Psoas muscle (tissue), 8 donors: Measurements from ENCODE around the gene ADAMTS12. TPM values are rescaled to one million over a fixed set of nuclear protein-coding genes. Genes with fewer than 3 reads are reported as not detected.

Experiments used
- ATAC-seq, 4 donors: fragments of 200-7000 bp; cut with Tn5 transposase; one replicate each; pipeline ENCODE4 v1.9.1; 2020; ENCODE audit warnings: moderate library complexity in 3 of 4, mild to moderate bottlenecking in 2 of 4
- DNase-seq, 2 donors: peaks; one replicate each; pipeline ENCODE4 v3.0.0-alpha.2; 2020
- H3K27ac ChIP-seq: fragments of 200-600 bp; one replicate; pipeline ENCODE4 v1.8.0; 2022
- H3K27me3 ChIP-seq, 3 donors: fragments of 200-600 bp in 1 of 3; one replicate each; pipeline versions ENCODE4 v1.6.1 to v1.8.0; 2013 to 2022; ENCODE audit warnings: low read length in 2 of 3, mild to moderate bottlenecking in 2 of 3, moderate library complexity in 1 of 3; ENCODE audit not compliant: insufficient read depth in 3 of 3
- H3K36me3 ChIP-seq, 2 donors: fragments of 200-600 bp in 1 of 2; one replicate each; pipeline versions ENCODE4 v1.6.1 to v1.8.0; 2013 to 2022; ENCODE audit warnings: low read depth in 1 of 2, mild to moderate bottlenecking in 1 of 2, moderate library complexity in 1 of 2; ENCODE audit not compliant: insufficient read depth in 1 of 2
- H3K4me1 ChIP-seq: fragments of 200-600 bp; one replicate; pipeline ENCODE4 v1.8.0; 2022
- H3K4me3 ChIP-seq: fragments of 200-600 bp; one replicate; pipeline ENCODE4 v1.8.0; 2022; ENCODE audit warnings: mild to moderate bottlenecking
- H3K9me3 ChIP-seq: fragments of 200-600 bp; one replicate; pipeline ENCODE4 v1.8.0; 2022
- CTCF ChIP-seq: fragments of 200-600 bp; IDR thresholded peaks from one replicate; pipeline ENCODE4 v1.8.0; 2022; ENCODE audit warnings: antibody characterized with exemption
- WGBS, 3 donors: extraction: QIAGEN DNeasy Blood & Tissue Kit; methylation state at CpG; one replicate each; pipeline versions ENCODE4 v1.1.6 to v1.1.7; 2013; 5-methylcytosine and 5-hydroxymethylcytosine counted together
- intact Hi-C, 2 donors: fragments of 100-400 bp; cut with DNase I; formaldehyde crosslinking; loops; one replicate each; pipeline versions ENCODE4 v1.11.0 to v1.14.2; 2022
- polyA plus RNA-seq, 3 donors: library from polyadenylated mRNA; stranded (reverse); fragments of 200-250 nt; gene quantifications; one replicate each; pipeline ENCODE4 v1.2.3, GENCODE V29; 2013
- total RNA-seq, 4 donors: library from RNA; stranded (reverse); fragmentation: NEBNext Ultra II Directional in 2 of 4; extraction: Animal tissue kit (Norgen Biotek cat#: 25700) in 2 of 4; gene quantifications; one replicate each; pipeline versions ENCODE4 v1.2.1 to v1.2.4, GENCODE V29; 2021 to 2023
- donor health status: healthy with polysubstance abuse.
- donor health status: DM: no; HTN: no; CAD: no; lungs with moderate emphysema.
- donor health status: Bipolar disorder and iron deficiency.
- donor health status: healthy.
- donor health status: DM: yes; HTN: yes; CAD: no.
- donor health status: DM: no; HTN: no; CAD: no.
- donor health status: DM: no; HTN: no; CAD: no.
- donor health status: DM: yes; HTN: yes; CAD: no.

Gene ADAMTS12
- total and polyA plus RNA-seq, 7 donors = 0.19 to 1.2 (median 0.88) TPM

- DNase-seq = no peak
- intact Hi-C loops = no loop called here
- no peaks in the 10 kb centered on the region for H3K4me1 ChIP-seq
- peaks cover 0 to 2% (median 0%) of the 10 kb centered on the region in 3 donors for H3K27me3 ChIP-seq
- no peaks in the 10 kb centered on the region for H3K36me3 ChIP-seq
- TF ChIP-seq CTCF = no peak
- no peak overlapping the region for H3K27ac ChIP-seq
- H3K9me3 ChIP-seq = no peaks in the 10 kb centered on the region
- ATAC-seq = no peak
- no peak overlapping the region for H3K4me3 ChIP-seq
Measured at GRCh38 chr5:33491941-33492340, 399.8 kb downstream of the ADAMTS12 start.

- 69 to 76% (median 72%) methylated on average over 1 of the region's 1 CpG for WGBS, 3 donors
- Histone ChIP-seq H3K27ac (no peak overlapping the region), H3K27me3 (peaks cover 0 to 2% (median 0%) of the 10 kb centered on the region in 3 donors), H3K4me1 (no peaks in the 10 kb centered on the region), H3K4me3 (no peak overlapping the region), H3K9me3 (no peaks in the 10 kb centered on the region), H3K36me3 (no peaks in the 10 kb centered on the region)
- intact Hi-C loops = no loop called here
- DNase-seq = no peak
- no peak for ATAC-seq
- no peak for TF ChIP-seq CTCF
Measured at GRCh38 chr5:33490071-33490665, 401.6 kb downstream of the ADAMTS12 start.

GRCh38 chr5:33489481-33490067 is 402.2 kb downstream of the ADAMTS12 start:
- intact Hi-C loops = no loop called here
- Histone ChIP-seq H3K27me3 (peaks cover 0 to 2% (median 0%) of the 10 kb centered on the region in 3 donors), H3K4me3 (no peak overlapping the region), H3K27ac (no peak overlapping the region), H3K4me1 (no peaks in the 10 kb centered on the region), H3K9me3 (no peaks in the 10 kb centered on the region), H3K36me3 (no peaks in the 10 kb centered on the region)
- WGBS, 3 donors = 88 to 91% (median 90%) methylated on average over 6 of the region's 6 CpGs
- TF ChIP-seq CTCF = no peak
- DNase-seq (no peak), ATAC-seq (no peak)

GRCh38 chr5:33488558-33489355 is 403.0 kb downstream of the ADAMTS12 start:
- Histone ChIP-seq H3K4me3 (no peak overlapping the region), H3K4me1 (no peaks in the 10 kb centered on the region), H3K36me3 (no peaks in the 10 kb centered on the region), H3K27ac (no peak overlapping the region), H3K9me3 (no peaks in the 10 kb centered on the region), H3K27me3 (peaks cover 0 to 2% (median 0%) of the 10 kb centered on the region in 3 donors)
- no peak for TF ChIP-seq CTCF
- WGBS, 3 donors = 87 to 91% (median 88%) methylated on average over 19 of the region's 19 CpGs
- DNase-seq (no peak), ATAC-seq (no peak)
- intact Hi-C loops = no loop called here
